RWPE2 (cell line): ENCODE results near the gene TPM4.
A peak's percentile ranks its signal among the peaks of the same experiment; 100 is the strongest.

ENCODE experiments used
- ATAC-seq: fragments of 200-7000 bp; cut with Tn5 transposase; 3 replicates; pipeline ENCODE4 v1.9.1; 2021; ENCODE audit warnings: low read depth
- DNase-seq: peaks from one replicate; pipeline ENCODE4 v3.0.0-alpha.2; 2020; ENCODE audit warnings: low spot score
- H3K27ac ChIP-seq: fragments of 450-650 bp; 2 replicates; pipeline ENCODE4 v1.5.1; 2017; ENCODE audit warnings: mild to moderate bottlenecking; ENCODE audit not compliant: poor library complexity, severe bottlenecking
- H3K27me3 ChIP-seq: fragments of 250-450 bp; sonication (Bioruptor Pico); 2 replicates; pipeline ENCODE4 v1.5.1; 2021; ENCODE audit warnings: mild to moderate bottlenecking, moderate library complexity; ENCODE audit not compliant: insufficient read depth, poor library complexity, severe bottlenecking
- H3K36me3 ChIP-seq: fragments of 250-450 bp; sonication (Bioruptor Pico); 2 replicates; pipeline ENCODE4 v1.5.1; 2020; ENCODE audit warnings: low read depth, mild to moderate bottlenecking, moderate library complexity
- H3K4me1 ChIP-seq: fragments of 250-450 bp; sonication (Bioruptor Pico); 2 replicates; pipeline ENCODE4 v1.5.1; 2021; ENCODE audit warnings: mild to moderate bottlenecking, moderate library complexity; ENCODE audit not compliant: insufficient read depth, poor library complexity, severe bottlenecking
- H3K4me3 ChIP-seq: fragments of 250-450 bp; sonication (Bioruptor Pico); 2 replicates; pipeline ENCODE4 v1.5.1; 2021; ENCODE audit warnings: mild to moderate bottlenecking, moderate library complexity; ENCODE audit not compliant: severe bottlenecking
- H3K9me3 ChIP-seq: fragments of 250-450 bp; sonication (Bioruptor Pico); 2 replicates; pipeline ENCODE4 v1.5.1; 2021; ENCODE audit warnings: mild to moderate bottlenecking, moderate library complexity; ENCODE audit not compliant: severe bottlenecking
- CTCF ChIP-seq: fragments of 450-650 bp; IDR thresholded peaks from one replicate; pipeline ENCODE4 v1.5.1; 2017; ENCODE audit warnings: mild to moderate bottlenecking, moderate library complexity; ENCODE audit not compliant: poor library complexity, severe bottlenecking

Gene TPM4

GRCh38 chr19:16100524-16100923 lies 24.2 kb downstream of the TPM4 start:
- H3K4me3 ChIP-seq: no peak overlapping the region
- no peaks in the 10 kb centered on the region for H3K9me3 ChIP-seq
- no peak for ATAC-seq
- H3K27ac ChIP-seq: no peak overlapping the region
- no peaks in the 10 kb centered on the region for H3K27me3 ChIP-seq
- peaks cover 81% of the 10 kb centered on the region for H3K36me3 ChIP-seq
- TF ChIP-seq CTCF: no peak
- no peak for DNase-seq
- no peaks in the 10 kb centered on the region for H3K4me1 ChIP-seq

GRCh38 chr19:16104722-16105121 lies 28.4 kb downstream of the TPM4 start:
- H3K27ac ChIP-seq: no peak overlapping the region
- no peak for ATAC-seq

GRCh38 chr19:16106121-16106520 lies 29.8 kb downstream of the TPM4 start:
- H3K9me3 ChIP-seq: no peaks in the 10 kb centered on the region
- TF ChIP-seq CTCF: no peak
- no peak for DNase-seq
- no peaks in the 10 kb centered on the region for H3K27me3 ChIP-seq
- H3K36me3 ChIP-seq: peaks cover 25% of the 10 kb centered on the region
- H3K4me1 ChIP-seq: peaks cover 5% of the 10 kb centered on the region
- ATAC-seq: peak; percentile 21; the same call in 2 of the 3 replicates
- no peak overlapping the region for H3K4me3 ChIP-seq
- no peak overlapping the region for H3K27ac ChIP-seq

More at GRCh38 chr19:16104722-16105121, 28.4 kb downstream of the TPM4 start:
- no peaks in the 10 kb centered on the region for H3K9me3 ChIP-seq
- no peak for DNase-seq
- no peak for TF ChIP-seq CTCF
- peaks cover 39% of the 10 kb centered on the region for H3K36me3 ChIP-seq
- H3K4me3 ChIP-seq: no peak overlapping the region
- no peaks in the 10 kb centered on the region for H3K27me3 ChIP-seq
- H3K4me1 ChIP-seq: no peaks in the 10 kb centered on the region

GRCh38 chr19:16111160-16111908 lies 35.0 kb downstream of the TPM4 start, which contains the start of gene RAB8A:
RAB8A (plus strand) TSS chr19:16111889; CDS start chr19:16111902, 13 bp downstream.
- no peaks in the 10 kb centered on the region for H3K9me3 ChIP-seq
- H3K4me1 ChIP-seq: peaks cover 5% of the 10 kb centered on the region
- peak within 1 kb of the TSS; percentile 96 for H3K4me3 ChIP-seq
- TF ChIP-seq CTCF: peak; percentile 97
- no peaks in the 10 kb centered on the region for H3K27me3 ChIP-seq
- peaks cover 31% of the 10 kb centered on the region for H3K36me3 ChIP-seq
- peak; percentile 96 for ATAC-seq
- H3K27ac ChIP-seq: peak within 1 kb of the TSS; percentile 67
- peak; percentile 98 for DNase-seq
